Stimulated activated naive CD4-positive, alpha-beta T cell (primary cell): ENCODE data around the gene BCAS1.
"Not testable (repeated sequence)": the region's sequence is repeated elsewhere in the genome, so short reads cannot be mapped to it uniquely, and the experiment has no call there.

ENCODE experiments used
- DNase-seq, 6 experiments: peaks; one replicate each; lab custom pipeline; 2025; lab: John Stamatoyannopoulos, UW

Gene BCAS1

GRCh38 chr20:54015496-54015895 is 54.9 kb downstream of the BCAS1 start:
- no peak for DNase-seq

GRCh38 chr20:54014293-54014926 is 56.0 kb downstream of the BCAS1 start:
- no peak for DNase-seq

- DNase-seq = no peak
These were observed 56.9 kb downstream of the BCAS1 start for GRCh38 chr20:54013471-54013870.

- no peak for DNase-seq
These were observed 59.0 kb downstream of the BCAS1 start for GRCh38 chr20:54011346-54011745.

- not testable (repeated sequence) for DNase-seq
These were observed 64.2 kb downstream of the BCAS1 start for GRCh38 chr20:54006216-54006615.

- DNase-seq = no peak
These were observed 64.9 kb downstream of the BCAS1 start for GRCh38 chr20:54005524-54005923.

- no peak for DNase-seq
These were observed 65.9 kb downstream of the BCAS1 start for GRCh38 chr20:54004445-54004844.

GRCh38 chr20:54002741-54003140 is 67.7 kb downstream of the BCAS1 start:
- no peak for DNase-seq

GRCh38 chr20:54002056-54002575 is 68.3 kb downstream of the BCAS1 start:
- DNase-seq = no peak

- no peak for DNase-seq
These were observed 69.5 kb downstream of the BCAS1 start for GRCh38 chr20:54000914-54001313.

- no peak for DNase-seq
These were observed 70.1 kb downstream of the BCAS1 start for GRCh38 chr20:54000262-54000661.

- no peak for DNase-seq
These were observed 71.3 kb downstream of the BCAS1 start for GRCh38 chr20:53999077-53999476.

- no peak for DNase-seq
These were observed 73.6 kb downstream of the BCAS1 start for GRCh38 chr20:53996584-53997486.

- DNase-seq = no peak
These were observed 74.4 kb downstream of the BCAS1 start for GRCh38 chr20:53995949-53996348.

- no peak for DNase-seq
These were observed 76.3 kb downstream of the BCAS1 start for GRCh38 chr20:53994088-53994487.

GRCh38 chr20:53993310-53993709 is 77.1 kb downstream of the BCAS1 start:
- DNase-seq = no peak

GRCh38 chr20:53990768-53991450 is 79.5 kb downstream of the BCAS1 start:
- no peak for DNase-seq

GRCh38 chr20:53990003-53990402 is 80.4 kb downstream of the BCAS1 start:
- no peak for DNase-seq

- DNase-seq = no peak
These were observed 81.0 kb downstream of the BCAS1 start for GRCh38 chr20:53989401-53989800.

GRCh38 chr20:53986037-53986650 is 84.2 kb downstream of the BCAS1 start:
- no peak for DNase-seq

- no peak for DNase-seq
These were observed 85.3 kb downstream of the BCAS1 start for GRCh38 chr20:53985150-53985518.
